Left forelimb (tissue), 1 donor: ENCODE measurements around the gene SSH2.
"Not testable (repeated sequence)": the region's sequence is repeated elsewhere in the genome, so short reads cannot be mapped to it uniquely, and the experiment has no call there.

Source experiments
- DNase-seq: peaks from one replicate; pipeline ENCODE4 v3.0.0-alpha.2; 2018; ENCODE audit warnings: low spot score

The SSH2 gene

GRCh38 chr17:29665481-29665810 lies 264.6 kb downstream of the SSH2 start:
- DNase-seq: no peak

DNA sequence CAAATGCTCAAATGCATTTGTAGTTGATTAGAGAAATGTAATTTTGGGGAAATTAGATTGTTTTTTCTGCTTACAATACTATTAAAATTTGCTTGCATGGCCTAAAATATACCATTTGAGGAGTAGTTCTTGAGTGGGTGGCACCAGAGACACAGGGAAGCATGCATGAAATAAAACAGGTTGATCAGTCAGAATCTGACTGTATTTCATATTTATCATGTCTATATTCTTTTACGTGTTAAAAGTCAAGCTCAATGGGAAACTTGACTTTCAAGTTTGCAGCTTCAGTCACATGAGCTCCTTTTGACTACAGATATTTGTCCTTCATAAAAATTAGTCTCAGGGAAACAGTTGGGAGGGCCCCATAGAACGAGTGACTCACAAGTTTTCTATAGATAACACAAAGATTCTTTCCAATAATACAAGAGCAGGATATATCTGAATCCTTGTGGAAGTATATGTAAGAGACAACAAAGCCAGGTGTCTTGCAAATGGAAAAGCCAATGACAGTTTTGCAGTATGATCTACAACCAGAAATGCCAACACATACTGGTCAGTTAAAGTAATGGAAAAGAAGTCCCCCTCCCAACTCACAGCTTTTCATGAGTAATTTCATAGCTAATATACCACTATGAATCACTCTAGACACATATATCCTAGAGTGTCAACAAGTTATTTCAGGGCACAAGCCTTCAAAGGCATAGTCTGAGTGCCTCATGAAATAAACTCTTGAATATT lies 265.1 kb downstream of the SSH2 start:
- DNase-seq: no peak

DNA sequence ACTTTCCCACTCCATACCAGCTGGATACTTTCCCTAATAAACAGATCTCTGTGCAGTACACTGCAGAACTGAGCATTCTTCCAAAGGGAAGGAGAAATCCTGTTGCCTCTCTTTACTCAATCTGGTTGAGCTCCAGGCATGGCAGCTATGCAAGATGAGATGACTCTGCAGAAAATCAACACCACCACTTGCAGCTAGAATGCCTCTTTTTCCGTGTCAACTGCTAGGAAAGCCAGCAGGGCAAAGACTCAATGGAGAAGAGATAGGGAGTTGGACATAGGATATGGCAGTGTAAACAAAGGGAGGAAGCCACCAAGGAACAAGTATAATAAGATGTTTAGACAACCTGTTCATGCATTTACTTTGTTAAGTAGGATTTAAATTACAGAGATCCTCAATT lies 266.9 kb downstream of the SSH2 start:
- DNase-seq: no peak

DNA sequence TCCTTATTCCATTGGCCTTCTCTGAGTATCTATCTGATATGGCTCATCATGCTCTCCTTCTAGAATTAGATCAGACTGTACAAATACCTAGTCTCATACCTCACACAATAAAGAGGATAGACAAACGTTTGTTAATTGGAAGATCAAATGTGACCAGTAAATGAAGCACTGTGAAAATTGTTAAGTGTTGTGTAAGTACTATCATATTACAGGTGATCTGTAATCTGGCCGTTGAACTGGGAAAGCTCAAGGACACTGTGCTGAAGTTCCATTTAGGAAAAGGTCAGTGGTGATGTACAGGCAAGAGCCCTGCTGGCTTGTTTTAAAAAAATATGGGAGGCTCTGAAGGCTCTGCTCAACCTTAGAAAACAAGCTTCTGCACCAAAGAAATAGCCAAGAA lies 268.8 kb downstream of the SSH2 start:
- DNase-seq: no peak

- DNase-seq: no peak
Measured at GRCh38 chr17:29659155-29659554, 270.9 kb downstream of the SSH2 start.

- no peak for DNase-seq
Measured at GRCh38 chr17:29655323-29655722, 274.7 kb downstream of the SSH2 start.

- no peak for DNase-seq
Measured at GRCh38 chr17:29653995-29654714, 275.9 kb downstream of the SSH2 start.

GRCh38 chr17:29652976-29653375 lies 277.1 kb downstream of the SSH2 start:
- no peak for DNase-seq

GRCh38 chr17:29651913-29652312 lies 278.1 kb downstream of the SSH2 start:
- not testable (repeated sequence) for DNase-seq

- no peak for DNase-seq
Measured at GRCh38 chr17:29650396-29650795, 279.6 kb downstream of the SSH2 start.

- DNase-seq: no peak
Measured at GRCh38 chr17:29649359-29649758, 280.7 kb downstream of the SSH2 start.

DNA sequence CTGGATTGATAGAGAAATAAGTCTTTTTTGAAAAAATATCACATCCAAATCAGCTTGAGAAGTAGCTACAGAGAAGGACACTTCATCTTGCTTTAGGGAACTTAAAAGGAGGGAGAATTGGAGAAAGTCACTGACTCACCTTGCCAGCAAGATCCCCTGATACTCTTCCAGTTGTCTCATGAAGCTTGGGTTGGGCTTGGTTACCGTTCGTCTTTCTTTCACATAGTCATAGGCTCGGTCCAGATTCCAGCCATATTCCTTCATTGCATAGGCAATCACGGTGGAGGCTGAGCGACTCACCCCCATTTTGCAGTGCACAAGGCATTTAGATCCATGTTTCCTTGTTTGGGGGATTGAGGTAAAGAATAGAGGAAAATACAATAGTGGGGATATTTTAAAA lies 282.0 kb downstream of the SSH2 start:
- no peak for DNase-seq

DNA sequence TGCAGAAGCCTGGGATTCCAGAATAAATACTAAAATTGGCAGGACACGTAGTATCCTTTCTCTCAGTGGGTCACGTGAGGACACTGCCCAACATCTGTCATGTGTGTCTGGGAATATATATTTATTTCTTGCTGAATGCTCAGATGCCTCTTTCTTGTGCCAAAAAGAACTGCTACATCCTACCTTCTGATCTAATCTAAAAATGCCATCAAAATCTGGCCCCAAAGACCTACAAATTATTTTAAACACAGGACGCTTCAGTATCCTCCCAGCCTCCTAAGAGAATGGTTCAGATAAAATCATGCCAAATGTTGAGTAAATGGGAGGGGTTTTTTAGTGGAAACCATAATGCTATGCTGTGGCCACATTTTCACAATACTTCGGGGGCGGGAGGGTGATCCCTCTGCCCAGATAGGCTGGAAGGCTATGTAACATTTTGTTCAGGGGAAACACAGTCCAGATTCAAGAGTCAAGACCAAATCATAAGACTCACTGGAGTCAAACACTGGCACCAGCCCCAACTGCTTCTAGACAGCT lies 284.4 kb downstream of the SSH2 start:
- no peak for DNase-seq

DNA sequence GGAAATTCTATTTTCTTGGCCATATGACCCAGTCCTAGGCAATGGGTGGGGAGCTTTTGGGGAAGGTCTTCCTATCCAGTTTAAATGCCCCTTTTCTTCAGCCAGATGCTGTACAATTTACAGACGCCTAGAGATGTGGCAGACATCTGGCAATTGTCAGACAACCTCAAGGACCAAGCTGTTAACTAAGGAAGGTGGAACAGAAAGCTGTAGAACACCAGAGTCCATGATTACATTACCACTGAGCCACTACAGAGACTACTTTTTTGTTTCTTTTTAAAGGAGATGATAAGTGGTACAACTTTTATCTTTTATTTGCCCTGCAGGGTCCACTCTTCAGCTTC lies 286.2 kb downstream of the SSH2 start:
- DNase-seq: no peak

GRCh38 chr17:29642171-29642611 lies 287.8 kb downstream of the SSH2 start:
- DNase-seq: no peak

- DNase-seq: no peak
Measured at GRCh38 chr17:29640981-29641642, 288.9 kb downstream of the SSH2 start.

DNA sequence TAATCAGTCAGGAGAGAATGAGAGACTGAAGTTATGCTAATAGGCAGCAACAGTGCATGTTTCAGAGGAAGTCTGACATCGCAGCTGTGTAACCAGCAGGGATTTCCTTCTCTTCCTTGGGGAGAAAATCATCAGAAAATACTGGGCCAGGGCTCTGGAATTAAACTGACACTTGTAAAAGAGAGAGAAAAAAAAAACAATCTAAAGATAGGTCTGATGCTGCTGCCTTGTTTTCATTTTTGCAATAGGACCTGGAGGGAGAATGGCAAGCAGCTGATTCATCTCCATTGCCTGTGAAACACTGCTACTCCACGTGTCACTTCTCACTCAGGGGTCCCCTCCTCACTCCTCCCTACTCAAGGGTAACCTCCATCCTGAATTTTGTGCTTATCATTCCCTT lies 289.6 kb downstream of the SSH2 start:
- DNase-seq: no peak

DNA sequence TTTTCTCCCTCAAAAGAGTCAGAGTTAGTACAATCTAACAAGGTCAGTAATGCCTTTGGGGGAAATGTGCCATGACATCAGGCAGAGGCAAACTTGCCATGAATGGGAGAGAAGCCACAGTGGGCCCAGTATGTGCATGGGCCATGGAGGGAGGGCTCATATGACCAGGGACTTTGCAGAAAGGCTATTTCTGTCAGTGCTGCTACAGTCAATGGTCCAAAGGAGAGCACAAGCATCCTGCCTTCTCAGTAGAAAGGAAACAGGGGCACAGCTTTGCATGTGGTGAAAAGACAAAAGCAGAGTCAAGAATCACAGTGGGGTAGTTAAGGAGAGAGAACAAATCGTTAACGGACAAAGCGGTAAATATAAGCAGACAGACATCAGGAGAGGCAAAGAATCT lies 296.1 kb downstream of the SSH2 start:
- DNase-seq: no peak

DNA sequence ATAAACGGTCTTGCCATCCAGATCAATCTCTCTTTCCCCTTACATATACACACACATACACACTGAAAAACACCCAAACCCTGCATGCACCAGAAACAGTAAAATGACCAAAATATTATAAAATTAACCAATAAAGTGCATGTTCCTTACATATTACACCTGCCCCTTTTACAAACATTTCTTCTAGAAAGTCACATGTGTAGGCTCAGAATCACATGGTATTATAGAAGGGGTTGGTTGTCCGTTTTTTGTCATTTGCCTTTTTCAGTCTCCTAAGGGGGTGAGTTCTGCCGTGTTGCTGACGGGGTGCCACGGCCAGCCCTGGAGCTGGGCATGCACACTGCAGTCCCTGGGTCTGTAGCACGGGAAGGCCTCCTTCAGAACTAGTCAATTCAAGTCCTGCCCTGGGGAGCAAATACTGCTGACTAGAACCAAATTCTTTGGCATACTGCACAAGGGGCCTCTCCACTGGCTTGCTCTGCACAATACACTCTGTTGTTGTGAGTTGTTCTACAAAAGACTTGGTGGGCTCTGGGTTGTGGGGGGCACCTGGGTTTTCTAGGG lies 299.3 kb downstream of the SSH2 start:
- DNase-seq: no peak

DNA sequence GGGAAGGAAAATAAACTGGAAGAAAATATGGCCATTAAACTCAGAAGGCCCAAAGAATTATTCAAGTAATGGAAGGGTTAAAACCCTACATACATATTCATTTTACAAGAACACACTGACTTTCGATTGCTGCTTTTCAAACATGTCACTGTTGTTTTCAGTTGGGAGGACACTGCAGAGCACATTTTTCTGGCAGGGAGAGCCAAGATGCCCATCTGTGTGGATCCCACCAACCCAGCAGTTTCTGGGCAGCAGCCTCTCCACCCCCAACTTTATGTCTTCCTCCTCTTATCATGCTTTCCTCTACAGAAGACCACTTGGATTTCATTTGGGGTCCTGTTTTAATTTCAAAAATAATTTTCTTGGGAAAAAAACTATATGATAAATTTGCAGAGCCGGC lies 300.2 kb downstream of the SSH2 start:
- no peak for DNase-seq

GRCh38 chr17:29628644-29629043 lies 301.4 kb downstream of the SSH2 start:
- DNase-seq: no peak

GRCh38 chr17:29627951-29628350 lies 302.1 kb downstream of the SSH2 start:
- no peak for DNase-seq
